Endothelial cell of umbilical vein (primary cell): ENCODE measurements around the gene CNDP2.

Source experiments
- CTCF ChIP-seq, 2 donors: IDR thresholded peaks; 1 replicate in 1 of 2; 2 replicates in 1 of 2; pipeline ENCODE4 v1.5.1; 2011; ENCODE audit warnings: low read length in 2 of 2, mild to moderate bottlenecking in 2 of 2, moderate library complexity in 2 of 2, control low read depth in 1 of 2, inconsistent platforms in 1 of 2, low read depth in 1 of 2; ENCODE audit not compliant: insufficient read depth in 1 of 2; ENCODE audit errors: extremely low read depth in 1 of 2
- EZH2 ChIP-seq: IDR thresholded peaks from 2 replicates; pipeline ENCODE4 v1.6.1; 2012; ENCODE audit warnings: borderline replicate concordance, low read depth, mild to moderate bottlenecking, moderate library complexity, low read length, inconsistent platforms; ENCODE audit not compliant: severe bottlenecking
- FOS ChIP-seq: IDR thresholded peaks from 2 replicates; pipeline ENCODE4 v1.6.1; 2011; ENCODE audit warnings: mild to moderate bottlenecking, low read length, moderate library complexity, borderline replicate concordance; ENCODE audit not compliant: insufficient read depth
- GATA2 ChIP-seq: IDR thresholded peaks from 2 replicates; pipeline ENCODE4 v1.7.0; 2011; ENCODE audit warnings: low read depth, mild to moderate bottlenecking, moderate library complexity, mixed read lengths, low read length; ENCODE audit not compliant: insufficient read length, insufficient read depth
- JUN ChIP-seq: IDR thresholded peaks from 2 replicates; pipeline ENCODE4 v1.6.1; 2011; ENCODE audit warnings: borderline replicate concordance, low read depth; ENCODE audit not compliant: insufficient read length, insufficient read depth
- MAX ChIP-seq: IDR thresholded peaks from 2 replicates; pipeline ENCODE4 v1.6.1; 2011; ENCODE audit not compliant: insufficient read depth, insufficient read length
- MYC ChIP-seq: IDR thresholded peaks from one replicate; pipeline ENCODE4 v1.6.1; 2011; ENCODE audit warnings: mild to moderate bottlenecking, low read depth, low read length
- POLR2A ChIP-seq: IDR thresholded peaks from 2 replicates; pipeline ENCODE4 v1.6.1; 2012; ENCODE audit warnings: low read depth, mild to moderate bottlenecking, control low read depth, low read length
- POLR2AphosphoS5 ChIP-seq: IDR thresholded peaks from 2 replicates; pipeline ENCODE4 v1.6.1; 2012; ENCODE audit warnings: low read depth, mild to moderate bottlenecking, control low read depth, low read length, moderate library complexity; ENCODE audit not compliant: insufficient read depth

- TF ChIP-seq GATA2 (no peak), POLR2A (no peak), CTCF (IDR thresholded peaks at IDR 0.05; ENCODE audit: extremely low read depth in 1 of 2, insufficient read depth in 1 of 2, low read depth in 1 of 2, low read length in 2 of 2) (no peak), POLR2AphosphoS5 (no peak), MYC (no peak), MAX (no peak), EZH2 (no peak), JUN (no peak), FOS (no peak)
Observed at GRCh38 chr18:74540652-74541421, 44.7 kb downstream of the CNDP2 start.
